Transverse colon (tissue), 4 donors: Measurements from ENCODE around the gene TTC28. TPM values are rescaled to one million over a fixed set of nuclear protein-coding genes. Genes with fewer than 3 reads are reported as not detected.
"Not testable (repeated sequence)": the region's sequence is repeated elsewhere in the genome, so short reads cannot be mapped to it uniquely, and the experiment has no call there.

ENCODE experiments used
- DNase-seq: peaks from one replicate; pipeline ENCODE4 v3.0.0-alpha.2; 2019
- H3K27ac ChIP-seq, 4 donors: fragments of 200-600 bp; sonication (generic); 2 replicates each; pipeline ENCODE4 v1.5.1; 2016 to 2018; ENCODE audit warnings: inconsistent platforms in 4 of 4
- H3K27me3 ChIP-seq: fragments of 200-600 bp; sonication (generic); 2 replicates; pipeline ENCODE4 v1.5.1; 2017; ENCODE audit warnings: inconsistent platforms
- H3K36me3 ChIP-seq, 4 donors: fragments of 200-600 bp; sonication (generic); 2 replicates each; pipeline ENCODE4 v1.5.1; 2017 to 2019; ENCODE audit warnings: inconsistent platforms in 4 of 4
- H3K4me1 ChIP-seq, 4 donors: fragments of 200-600 bp; sonication (generic); 2 replicates each; pipeline ENCODE4 v1.5.1; 2017 to 2020; ENCODE audit warnings: inconsistent platforms in 4 of 4
- H3K4me3 ChIP-seq, 4 donors: fragments of 200-600 bp; sonication (generic); 1 replicate in 1 of 4; 2 replicates in 3 of 4; pipeline versions ENCODE4 v1.5.1 to v1.6.1; 2017 to 2019; ENCODE audit warnings: inconsistent platforms in 4 of 4
- H3K9me3 ChIP-seq, 2 donors: fragments of 200-600 bp; sonication (generic); 2 replicates each; pipeline ENCODE4 v1.5.1; 2017 to 2019; ENCODE audit warnings: inconsistent platforms in 2 of 2
- EP300 ChIP-seq: sonication (generic); formaldehyde crosslinking; IDR thresholded peaks from one replicate; pipeline ENCODE4 v1.6.1; 2017; ENCODE audit warnings: antibody characterized with exemption, low read depth
- POLR2A ChIP-seq: fragments of 450-650 bp; IDR thresholded peaks from one replicate; pipeline ENCODE4 v1.6.1; 2016; ENCODE audit warnings: antibody characterized with exemption, mild to moderate bottlenecking, moderate library complexity
- POLR2AphosphoS5 ChIP-seq, 3 donors: sonication (generic); formaldehyde crosslinking; IDR thresholded peaks; one replicate each; pipeline ENCODE4 v1.6.1; 2016; ENCODE audit warnings: antibody characterized with exemption in 3 of 3
- WGBS, 2 donors: methylation state at CpG; one replicate each; pipeline ENCODE4 v1.1.5; 2018; ENCODE audit warnings: low coverage in 1 of 2; 5-methylcytosine and 5-hydroxymethylcytosine counted together
- in situ Hi-C, 4 donors: fragments of 200-750 bp; cut with MboI; loops; one replicate each; pipeline versions ENCODE4 v1.15.0 to v1.15.1; 2017; ENCODE audit warnings: low sequenced_read_pairs in 3 of 4, low pct_ligation_motif_present in 1 of 4, low pct_unique_long_range_greater_than_20kb in 1 of 4
- intact Hi-C: fragments of 100-400 bp; cut with DNase I; formaldehyde crosslinking; loops from one replicate; pipeline ENCODE4 v1.15.1; 2023; ENCODE audit warnings: low total_unique reads
- total RNA-seq, 4 donors: library from RNA; depleted of rRNA; stranded (reverse); fragments of >200 nt; gene quantifications; one replicate each; pipeline ENCODE4 v1.1.0, GENCODE V29; 2016
- TF ChIP-seq, protein P1 (sequence below), 5 experiments: fragments of 200-600 bp in 3 of 5; fragments of 450-650 bp in 2 of 5; sonication (generic) in 3 of 5; IDR thresholded peaks; 1 replicate in 2 of 5; 2 replicates in 3 of 5; pipeline ENCODE4 v1.5.1; 2016 to 2017; ENCODE audit warnings: antibody characterized with exemption in 5 of 5, inconsistent platforms in 3 of 5, mild to moderate bottlenecking in 2 of 5, moderate library complexity in 1 of 5

TTC28 gene
- total RNA-seq, 4 donors from 2014 or later: 7.6 to 84.2 (median 12.4) TPM

DNA sequence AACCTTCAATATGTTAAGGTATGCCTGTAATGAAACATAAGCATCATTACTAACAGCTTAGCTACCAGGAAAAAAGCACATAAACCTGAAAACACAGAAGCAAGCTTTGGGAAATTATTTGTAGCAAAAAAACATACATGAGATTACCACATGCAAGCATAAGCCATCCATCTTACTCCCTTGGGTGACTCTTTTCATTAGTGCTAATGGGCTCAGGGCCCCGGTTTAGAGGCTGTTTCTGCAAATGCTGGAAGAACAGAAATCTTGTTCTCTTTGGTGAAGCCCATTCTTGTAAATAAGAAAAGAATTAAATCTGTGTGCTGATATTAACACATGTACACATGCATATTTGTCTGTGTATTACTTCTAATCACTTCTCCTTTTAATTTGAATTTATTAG, 314.3 kb downstream of the TTC28 start:
- Histone ChIP-seq H3K27me3 (no peaks in the 10 kb centered on the region), H3K9me3 (peaks cover 0 to 5% of the 10 kb centered on the region in 2 donors), H3K36me3 (no peaks in the 10 kb centered on the region), H3K4me3 (no peak overlapping the region), H3K4me1 (peaks cover 0 to 4% (median 1%) of the 10 kb centered on the region in 4 donors), H3K27ac (no peak overlapping the region)
- DNase-seq: no peak
- intact Hi-C loops: no loop called here
- in situ Hi-C loops: no loop called here
- TF ChIP-seq POLR2A (no peak), EP300 (no peak), POLR2AphosphoS5 (IDR thresholded peaks at IDR 0.05) (no peak)
- TF ChIP-seq, protein P1, sequence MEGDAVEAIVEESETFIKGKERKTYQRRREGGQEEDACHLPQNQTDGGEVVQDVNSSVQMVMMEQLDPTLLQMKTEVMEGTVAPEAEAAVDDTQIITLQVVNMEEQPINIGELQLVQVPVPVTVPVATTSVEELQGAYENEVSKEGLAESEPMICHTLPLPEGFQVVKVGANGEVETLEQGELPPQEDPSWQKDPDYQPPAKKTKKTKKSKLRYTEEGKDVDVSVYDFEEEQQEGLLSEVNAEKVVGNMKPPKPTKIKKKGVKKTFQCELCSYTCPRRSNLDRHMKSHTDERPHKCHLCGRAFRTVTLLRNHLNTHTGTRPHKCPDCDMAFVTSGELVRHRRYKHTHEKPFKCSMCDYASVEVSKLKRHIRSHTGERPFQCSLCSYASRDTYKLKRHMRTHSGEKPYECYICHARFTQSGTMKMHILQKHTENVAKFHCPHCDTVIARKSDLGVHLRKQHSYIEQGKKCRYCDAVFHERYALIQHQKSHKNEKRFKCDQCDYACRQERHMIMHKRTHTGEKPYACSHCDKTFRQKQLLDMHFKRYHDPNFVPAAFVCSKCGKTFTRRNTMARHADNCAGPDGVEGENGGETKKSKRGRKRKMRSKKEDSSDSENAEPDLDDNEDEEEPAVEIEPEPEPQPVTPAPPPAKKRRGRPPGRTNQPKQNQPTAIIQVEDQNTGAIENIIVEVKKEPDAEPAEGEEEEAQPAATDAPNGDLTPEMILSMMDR (IDR thresholded peaks at IDR 0.05): no peak
- WGBS, 2 donors: 69% methylated on average over 1 of the region's 1 CpG; no CpG with 5 or more reads in 1 of the 2 donors

DNA sequence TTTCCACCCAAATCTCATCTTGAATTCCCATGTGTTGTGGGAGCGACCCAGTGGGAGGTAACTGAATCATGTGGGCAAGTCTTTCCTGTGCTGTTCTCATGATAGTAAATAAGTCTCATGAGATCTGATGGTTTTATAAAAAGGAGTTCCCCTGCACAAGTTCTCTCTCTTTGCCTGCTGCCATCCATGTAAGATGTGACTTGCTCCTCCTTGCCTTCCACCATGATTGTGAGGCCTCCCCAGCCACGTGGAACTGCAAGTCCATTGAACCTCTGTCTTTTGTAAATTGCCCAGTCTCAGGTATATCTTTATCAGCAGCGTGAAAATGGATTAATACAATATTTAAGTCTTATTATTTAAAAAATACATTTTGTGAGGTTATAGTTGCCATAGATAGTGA, 315.5 kb downstream of the TTC28 start:
- H3K9me3 ChIP-seq, intact Hi-C loops, H3K27me3 ChIP-seq, DNase-seq, H3K4me3 ChIP-seq, H3K36me3 ChIP-seq, H3K4me1 ChIP-seq, in situ Hi-C loops, H3K27ac ChIP-seq: not testable (repeated sequence)
- WGBS, 2 donors: 86 to 88% methylated on average over 3 of the region's 3 CpGs

DNA sequence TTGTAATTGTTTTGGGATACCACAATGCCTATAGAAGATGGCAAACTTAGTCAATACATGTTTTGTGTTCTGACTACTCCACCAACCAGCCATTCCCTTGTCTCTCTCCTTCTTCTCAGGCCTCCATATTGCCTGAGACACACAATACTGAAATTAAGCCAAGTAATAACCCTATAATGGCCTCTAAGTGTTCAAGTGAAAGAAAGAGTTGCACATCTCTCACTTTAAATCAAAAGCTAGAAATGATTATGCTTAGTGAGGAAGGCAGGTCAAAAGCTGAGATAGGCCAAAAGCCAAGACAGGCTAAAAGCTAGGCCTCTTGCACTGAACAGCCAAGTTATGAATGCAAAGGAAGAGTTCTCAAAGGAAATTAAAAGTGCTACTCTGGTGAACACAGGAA, 318.7 kb downstream of the TTC28 start:
- TF ChIP-seq, protein P1 (IDR thresholded peaks at IDR 0.05): no peak
- Histone ChIP-seq H3K9me3 (peaks cover 0 to 5% of the 10 kb centered on the region in 2 donors), H3K36me3 (no peaks in the 10 kb centered on the region), H3K27me3 (no peaks in the 10 kb centered on the region), H3K4me3 (no peak overlapping the region), H3K27ac (no peak overlapping the region), H3K4me1 (peaks cover 0 to 4% (median 0%) of the 10 kb centered on the region in 4 donors)
- in situ Hi-C loops (no loop called here), intact Hi-C loops (no loop called here)
- DNase-seq: no peak

DNA sequence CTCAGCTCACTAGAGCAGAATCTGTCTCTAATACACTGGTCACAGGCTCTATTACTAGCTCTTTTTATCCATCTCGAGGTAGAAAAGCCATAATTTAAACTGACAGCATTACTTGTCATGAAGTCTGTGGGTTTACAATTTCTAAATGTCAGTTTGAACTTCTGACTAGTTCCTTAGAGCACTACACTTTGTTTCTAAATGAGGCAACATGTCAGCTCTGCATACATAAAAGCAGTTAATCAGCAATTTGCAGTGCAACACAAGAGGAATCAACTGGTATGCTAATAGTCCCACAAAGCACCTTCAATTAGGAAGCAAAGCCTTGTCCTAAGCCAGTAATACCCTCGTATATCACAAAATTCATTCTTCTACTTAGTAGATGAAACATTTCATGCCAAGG, 321.3 kb downstream of the TTC28 start:
- in situ Hi-C loops: no loop called here
- TF ChIP-seq, protein P1 (IDR thresholded peaks at IDR 0.05): no peak
- TF ChIP-seq EP300 (no peak), POLR2A (no peak), POLR2AphosphoS5 (IDR thresholded peaks at IDR 0.05) (no peak)
- Histone ChIP-seq H3K9me3 (peaks cover 0 to 5% of the 10 kb centered on the region in 2 donors), H3K27me3 (no peaks in the 10 kb centered on the region), H3K36me3 (no peaks in the 10 kb centered on the region), H3K4me1 (peaks cover 0 to 4% (median 0%) of the 10 kb centered on the region in 4 donors), H3K27ac (no peak overlapping the region), H3K4me3 (no peak overlapping the region)
- intact Hi-C loops: no loop called here
- WGBS, 2 donors: 39 to 60% methylated on average over 2 of the region's 2 CpGs
- DNase-seq: no peak

DNA sequence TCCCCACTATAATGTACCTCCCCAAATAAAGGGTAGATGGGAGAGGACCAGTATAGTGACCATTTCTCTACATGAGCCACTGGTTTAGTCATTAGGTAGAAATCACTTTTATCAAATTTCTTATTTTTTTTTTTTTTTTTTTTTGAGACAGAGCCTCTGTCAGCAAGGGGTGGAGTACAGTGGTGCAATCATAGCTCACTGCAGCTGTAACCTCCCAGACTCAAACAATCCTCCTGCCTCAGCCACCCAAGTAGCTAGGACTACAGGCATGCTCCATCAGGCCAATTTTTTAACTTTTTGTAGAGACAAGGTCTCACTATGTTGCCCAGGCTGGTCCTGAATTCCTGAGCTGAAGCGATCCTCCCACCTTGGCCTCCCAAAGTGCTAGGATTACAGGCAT, 322.4 kb downstream of the TTC28 start:
- Histone ChIP-seq H3K9me3 (no peaks in the 10 kb centered on the region), H3K27me3 (no peaks in the 10 kb centered on the region), H3K4me1 (peaks cover 0 to 4% (median 0%) of the 10 kb centered on the region in 4 donors), H3K36me3 (no peaks in the 10 kb centered on the region), H3K4me3 (no peak overlapping the region), H3K27ac (no peak overlapping the region)
- in situ Hi-C loops: no loop called here
- intact Hi-C loops: no loop called here
- TF ChIP-seq, protein P1 (IDR thresholded peaks at IDR 0.05): no peak
- TF ChIP-seq POLR2A (no peak), EP300 (no peak), POLR2AphosphoS5 (IDR thresholded peaks at IDR 0.05) (no peak)
- WGBS, 2 donors: 88% methylated on average over 1 of the region's 1 CpG; no CpG with 5 or more reads in 1 of the 2 donors
- DNase-seq: no peak
